Measurements from ENCODE around the gene TOX2. TPM values are rescaled to one million over a fixed set of nuclear protein-coding genes. Genes with fewer than 3 reads are reported as not detected.

TOX2 gene
- total and polyA plus RNA-seq, 2 of the 4 experiments (the other 2 are of a cell fraction) = 1.3 to 17.5 TPM

DNA sequence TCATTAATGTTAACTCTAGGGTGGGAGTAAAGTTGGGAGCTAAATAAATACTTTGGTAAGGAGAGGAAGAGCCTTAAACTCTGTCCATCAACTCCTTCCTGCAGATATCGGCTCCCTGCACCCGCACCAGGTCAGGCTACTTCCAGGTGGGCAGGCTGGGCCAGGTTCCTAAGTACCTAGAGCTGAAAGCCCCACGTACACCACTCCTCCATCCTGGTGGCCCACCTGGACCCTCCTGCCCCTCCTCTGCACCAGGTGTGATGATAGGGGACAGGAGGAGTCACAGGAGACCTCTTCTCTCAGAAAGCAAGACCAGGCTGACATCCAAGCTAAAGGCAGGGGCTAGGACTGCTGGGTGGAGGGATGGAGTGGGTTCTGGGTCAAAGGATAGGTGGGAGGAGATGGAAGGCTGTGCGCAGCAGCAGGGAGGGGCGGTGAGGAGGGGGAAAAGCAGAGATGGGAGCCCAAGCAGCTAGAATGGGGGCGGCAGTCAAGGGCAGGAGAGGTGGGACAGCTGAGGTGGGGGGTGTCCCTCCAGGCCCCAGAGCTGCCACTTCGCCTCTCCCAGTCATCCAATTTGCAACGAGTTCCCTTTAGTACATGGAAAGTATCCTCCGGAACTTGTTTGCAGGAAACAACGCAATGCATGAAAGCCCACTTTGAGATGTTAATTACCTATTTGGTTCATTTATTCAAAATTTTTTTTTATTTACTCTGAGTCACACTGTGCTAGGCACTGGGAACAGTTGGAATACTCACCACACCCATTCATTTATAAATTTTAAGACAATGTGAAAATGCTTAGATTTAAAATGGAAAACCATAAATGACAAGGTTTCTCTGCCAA is 15.2 kb upstream of the TOX2 start:
- Histone ChIP-seq H3K27me3 (ENCODE audit: control insufficient read depth, insufficient read depth, low read length) (no peaks in the 10 kb centered on the region), H4K5ac (ENCODE audit: low read depth, low read length) (no peak overlapping the region), H2AK9ac (replicated peaks; ENCODE audit: low read depth, low read length, poor library complexity) (peak overlapping the region; percentile 67), H3K9me1 (ENCODE audit: insufficient read depth, low read length) (peaks cover 3% of the 10 kb centered on the region; the same call in 1 of the 2 replicates), H3K4me1 (ENCODE audit: control insufficient read depth, insufficient read depth, low read length) (peaks cover under 1% of the 10 kb centered on the region; the same call in 1 of the 2 replicates), H3K79me1 (ENCODE audit: low read depth in 1 of 2, low read length in 2 of 2) (no peaks in the 10 kb centered on the region), H3K4ac (ENCODE audit: low read depth, low read length) (no peak overlapping the region), H2BK5ac (ENCODE audit: low read depth, low read length, poor library complexity, severe bottlenecking) (no peak overlapping the region), H2BK15ac (ENCODE audit: low read depth, low read length) (no peak overlapping the region), H3K4me3 (ENCODE audit: insufficient read depth, low read depth, low read length) (no peak overlapping the region), H3K23ac (ENCODE audit: low read depth, low read length) (no peak overlapping the region), H3K56ac (ENCODE audit: extremely low read depth, insufficient read depth, low read length) (no peak overlapping the region), H4K20me1 (ENCODE audit: insufficient read depth, low read length) (no peaks in the 10 kb centered on the region), H2BK120ac (ENCODE audit: low read depth, low read length) (no peak overlapping the region), H2AFZ (replicated peaks; ENCODE audit: low read length, poor library complexity) (peak overlapping the region; percentile 36), H3K9me3 (ENCODE audit: control insufficient read depth, insufficient read depth, low read length) (peaks cover 5% of the 10 kb centered on the region), H2BK20ac (ENCODE audit: low read depth, low read length) (no peak overlapping the region), H3K18ac (ENCODE audit: low read depth, low read length) (no peak overlapping the region), H3K4me2 (ENCODE audit: low read depth, low read length) (no peak overlapping the region), H3K27ac (ENCODE audit: insufficient read depth, low read length) (no peak overlapping the region), H3K9ac (ENCODE audit: low read depth, low read length) (no peak overlapping the region), H3K36me3 (ENCODE audit: control insufficient read depth, insufficient read depth, low read length) (no peaks in the 10 kb centered on the region), H4K91ac (ENCODE audit: insufficient read depth, low read depth, low read length) (no peak overlapping the region), H4K8ac (ENCODE audit: low read depth in 2 of 2, low read length in 2 of 2) (no peak overlapping the region), H3K14ac (replicated peaks; ENCODE audit: low read depth, low read length) (no peak overlapping the region), H2AK5ac (ENCODE audit: low read depth, low read length) (no peak overlapping the region)
- ATAC-seq (ENCODE audit: low read depth) = no peak
- no peak for DNase-seq
- no TSS peak for BruUV-seq (replicated peaks)
- intact Hi-C loops (cut with micrococcal nuclease) = no loop called here
- dilution Hi-C loops (cut with HindIII; ENCODE audit: low sequenced_read_pairs, unreplicated experiment) = no loop called here
- ChIA-PET CTCF (interaction anchor here (0.6 kb wide), 1 partner anchor 94 kb away, joined by 4 read pairs; no protein-coding TSS in a partner anchor), POLR2A (ENCODE audit: unreplicated experiment) (no interaction called here)
- WGBS, 2 experiments (ENCODE audit: extremely low coverage in 2 of 2, insufficient read length in 1 of 2) = 60% methylated on average over 2 of the region's 10 CpGs; no CpG with 5 or more reads in 1 of the 2 experiments
- in situ Hi-C loops (cut with MboI; ENCODE audit: low sequenced_read_pairs) = no loop called here
- no peak for TF ChIP-seq CHD1 (IDR thresholded peaks at IDR 0.05; ENCODE audit: low read depth, low read length)
- TF ChIP-seq NFE2L2 (IDR thresholded peaks at IDR 0.05; ENCODE audit: low read depth, low read length) = no peak
- no peak for TF ChIP-seq RFX5 (IDR thresholded peaks at IDR 0.05; ENCODE audit: low read depth, low read length)
- no peak for TF ChIP-seq USF2 (IDR thresholded peaks at IDR 0.05; ENCODE audit: low read depth, low read length)
- TF ChIP-seq, protein P1, sequence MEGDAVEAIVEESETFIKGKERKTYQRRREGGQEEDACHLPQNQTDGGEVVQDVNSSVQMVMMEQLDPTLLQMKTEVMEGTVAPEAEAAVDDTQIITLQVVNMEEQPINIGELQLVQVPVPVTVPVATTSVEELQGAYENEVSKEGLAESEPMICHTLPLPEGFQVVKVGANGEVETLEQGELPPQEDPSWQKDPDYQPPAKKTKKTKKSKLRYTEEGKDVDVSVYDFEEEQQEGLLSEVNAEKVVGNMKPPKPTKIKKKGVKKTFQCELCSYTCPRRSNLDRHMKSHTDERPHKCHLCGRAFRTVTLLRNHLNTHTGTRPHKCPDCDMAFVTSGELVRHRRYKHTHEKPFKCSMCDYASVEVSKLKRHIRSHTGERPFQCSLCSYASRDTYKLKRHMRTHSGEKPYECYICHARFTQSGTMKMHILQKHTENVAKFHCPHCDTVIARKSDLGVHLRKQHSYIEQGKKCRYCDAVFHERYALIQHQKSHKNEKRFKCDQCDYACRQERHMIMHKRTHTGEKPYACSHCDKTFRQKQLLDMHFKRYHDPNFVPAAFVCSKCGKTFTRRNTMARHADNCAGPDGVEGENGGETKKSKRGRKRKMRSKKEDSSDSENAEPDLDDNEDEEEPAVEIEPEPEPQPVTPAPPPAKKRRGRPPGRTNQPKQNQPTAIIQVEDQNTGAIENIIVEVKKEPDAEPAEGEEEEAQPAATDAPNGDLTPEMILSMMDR (conservative IDR thresholded peaks at IDR 0.05; ENCODE audit: low read depth, low read length) = no peak
- no peak for TF ChIP-seq POLR2A (IDR thresholded peaks at IDR 0.05; ENCODE audit: low read depth, low read length)
- TF ChIP-seq MXI1 (IDR thresholded peaks at IDR 0.05; ENCODE audit: borderline replicate concordance, low read depth, low read length) = no peak
- TF ChIP-seq FOS (IDR thresholded peaks at IDR 0.05; ENCODE audit: low read depth, low read length) = no peak
- TF ChIP-seq MAFK (IDR thresholded peaks at IDR 0.05; ENCODE audit: low read depth, low read length) = no peak
- no peak for TF ChIP-seq BHLHE40 (IDR thresholded peaks at IDR 0.05; ENCODE audit: low read depth, low read length)
- no peak for TF ChIP-seq ELK1 (IDR thresholded peaks at IDR 0.05; ENCODE audit: borderline replicate concordance, low read depth, low read length)
- no peak for TF ChIP-seq SMC3 (IDR thresholded peaks at IDR 0.05; ENCODE audit: low read depth, low read length)
- TF ChIP-seq RCOR1 (IDR thresholded peaks at IDR 0.05; ENCODE audit: insufficient replicate concordance, low read length) = no peak
- no peak for TF ChIP-seq CEBPB (IDR thresholded peaks at IDR 0.05; ENCODE audit: low read depth, low read length)
- TF ChIP-seq MAZ (IDR thresholded peaks at IDR 0.05; ENCODE audit: borderline replicate concordance, low read depth, low read length) = no peak

All from IMR-90 (cell line).